Fibroblast of lung (primary cell): ENCODE results near the gene ST6GALNAC6.

ENCODE experiments used
- EZH2 ChIP-seq: IDR thresholded peaks from 2 replicates; pipeline ENCODE4 v1.5.1; 2012; ENCODE audit warnings: low read length, control low read depth, mild to moderate bottlenecking; ENCODE audit errors: missing control alignments
- TF ChIP-seq, protein P1 (sequence below), 2 donors: IDR thresholded peaks in 1 of 2; conservative IDR thresholded peaks in 1 of 2; 1 replicate in 1 of 2; 2 replicates in 1 of 2; pipeline ENCODE4 v1.5.1; 2011 to 2012; ENCODE audit warnings: low read length in 2 of 2, control low read depth in 1 of 2, inconsistent platforms in 1 of 2, low read depth in 1 of 2, mild to moderate bottlenecking in 1 of 2

DNA sequence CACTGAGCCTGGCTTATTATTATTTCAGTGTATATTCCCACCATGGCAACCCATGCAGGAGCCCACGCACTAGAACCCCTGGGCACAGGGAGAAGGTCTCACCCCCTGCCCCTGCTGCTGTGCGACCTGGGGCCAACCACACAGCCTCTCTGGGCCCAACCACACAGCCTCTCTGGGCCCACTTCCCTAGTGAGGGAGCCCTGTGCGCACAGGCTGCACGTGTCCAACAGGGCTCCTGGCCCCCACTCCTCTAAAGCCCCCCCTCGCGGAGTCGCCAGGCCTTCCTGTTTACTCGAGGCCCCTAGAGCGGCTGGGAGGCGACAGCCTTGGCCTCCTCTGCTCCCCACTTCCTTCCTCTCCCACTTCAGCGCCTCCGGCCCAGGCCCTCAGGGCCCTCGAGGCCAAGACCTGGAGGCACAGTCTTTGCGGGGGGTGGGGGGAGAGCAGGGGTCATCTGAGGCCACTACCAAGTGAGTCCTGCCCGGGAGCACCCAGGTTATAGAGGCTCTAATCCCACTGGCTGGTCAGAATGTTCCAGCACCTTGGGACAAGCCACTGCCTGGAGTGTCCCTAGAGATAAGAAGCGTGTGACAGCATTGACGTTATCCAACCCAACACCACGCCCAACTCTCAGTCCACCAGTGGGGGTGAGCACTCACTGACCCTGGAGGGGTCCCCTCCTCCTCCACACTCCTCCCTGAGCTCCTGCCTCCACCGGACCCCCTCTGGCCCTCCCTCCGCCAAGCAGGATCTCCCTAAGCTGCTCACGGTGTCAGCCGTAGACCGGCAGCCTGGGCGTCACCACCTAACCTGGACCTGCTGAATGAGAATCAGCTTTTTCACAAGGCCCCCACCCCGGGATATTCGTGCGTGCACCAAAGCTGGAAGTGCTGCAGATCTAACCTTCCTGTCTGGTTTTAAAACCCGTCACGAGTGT lies 37.1 kb downstream of the ST6GALNAC6 start:
- TF ChIP-seq EZH2, result no peak
- TF ChIP-seq, protein P1, sequence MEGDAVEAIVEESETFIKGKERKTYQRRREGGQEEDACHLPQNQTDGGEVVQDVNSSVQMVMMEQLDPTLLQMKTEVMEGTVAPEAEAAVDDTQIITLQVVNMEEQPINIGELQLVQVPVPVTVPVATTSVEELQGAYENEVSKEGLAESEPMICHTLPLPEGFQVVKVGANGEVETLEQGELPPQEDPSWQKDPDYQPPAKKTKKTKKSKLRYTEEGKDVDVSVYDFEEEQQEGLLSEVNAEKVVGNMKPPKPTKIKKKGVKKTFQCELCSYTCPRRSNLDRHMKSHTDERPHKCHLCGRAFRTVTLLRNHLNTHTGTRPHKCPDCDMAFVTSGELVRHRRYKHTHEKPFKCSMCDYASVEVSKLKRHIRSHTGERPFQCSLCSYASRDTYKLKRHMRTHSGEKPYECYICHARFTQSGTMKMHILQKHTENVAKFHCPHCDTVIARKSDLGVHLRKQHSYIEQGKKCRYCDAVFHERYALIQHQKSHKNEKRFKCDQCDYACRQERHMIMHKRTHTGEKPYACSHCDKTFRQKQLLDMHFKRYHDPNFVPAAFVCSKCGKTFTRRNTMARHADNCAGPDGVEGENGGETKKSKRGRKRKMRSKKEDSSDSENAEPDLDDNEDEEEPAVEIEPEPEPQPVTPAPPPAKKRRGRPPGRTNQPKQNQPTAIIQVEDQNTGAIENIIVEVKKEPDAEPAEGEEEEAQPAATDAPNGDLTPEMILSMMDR (conservative IDR thresholded peaks at IDR 0.05 in 1 of 2, IDR thresholded peaks at IDR 0.05 in 1 of 2; ENCODE audit: low read depth in 1 of 2, low read length in 2 of 2), result no peak
